GM10847 (cell line): ENCODE measurements around the gene KRTAP12-3.

Experiments used
- POLR2A ChIP-seq: IDR thresholded peaks from 2 replicates; pipeline ENCODE4 v1.6.1; 2011; ENCODE audit not compliant: insufficient read length; ENCODE audit errors: extremely low read depth

The KRTAP12-3 gene

DNA sequence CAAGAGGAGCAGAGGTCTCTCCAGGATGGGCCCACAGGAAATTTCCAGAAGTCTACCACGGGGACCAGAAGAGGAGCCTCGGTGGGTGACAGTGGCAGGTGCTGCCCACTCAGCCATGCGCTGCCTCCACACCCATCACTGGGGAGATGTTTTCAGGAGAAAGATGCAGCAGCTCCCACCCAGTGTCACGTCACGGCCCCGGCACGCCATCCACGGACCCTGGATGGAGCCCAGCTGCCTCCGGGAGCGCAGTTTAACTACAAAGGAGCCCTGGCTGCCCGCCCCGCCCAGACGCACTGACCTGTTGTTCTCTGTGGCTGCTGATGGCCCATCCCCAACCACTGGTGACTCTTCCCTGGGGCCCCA lies 46.9 kb downstream of the KRTAP12-3 start:
- no peak for TF ChIP-seq POLR2A

DNA sequence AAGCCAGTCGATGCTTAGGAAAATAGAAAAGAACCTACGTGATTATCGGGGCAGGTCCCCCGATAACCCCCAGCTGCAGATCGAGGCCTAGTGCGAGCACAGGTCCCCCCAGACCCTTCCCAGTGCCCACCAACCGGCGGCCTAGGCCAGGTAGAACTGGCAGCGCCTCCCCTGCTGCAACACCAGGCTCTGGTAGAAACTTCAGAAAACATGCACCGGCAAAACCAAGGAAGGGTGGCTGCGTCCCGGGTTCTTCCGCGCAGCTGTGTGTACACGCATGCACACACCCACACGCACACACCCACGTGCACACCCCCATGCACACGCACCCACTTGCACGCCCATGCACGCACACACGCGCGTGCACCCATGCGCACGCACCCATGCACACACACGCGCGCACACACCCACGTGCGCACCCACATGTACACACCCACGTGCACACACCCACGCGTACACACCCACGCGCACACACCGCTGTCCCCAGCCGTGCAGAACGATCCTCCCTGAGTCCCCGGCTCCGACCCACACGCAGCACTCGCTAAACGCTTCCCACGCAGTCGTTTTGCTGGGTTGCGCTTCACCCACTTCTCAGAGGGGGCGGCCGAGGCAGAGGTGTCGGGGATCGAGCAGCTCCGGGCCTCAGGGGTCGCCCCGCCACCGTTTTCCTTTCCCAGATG lies 48.4 kb downstream of the KRTAP12-3 start:
- no peak for TF ChIP-seq POLR2A

DNA sequence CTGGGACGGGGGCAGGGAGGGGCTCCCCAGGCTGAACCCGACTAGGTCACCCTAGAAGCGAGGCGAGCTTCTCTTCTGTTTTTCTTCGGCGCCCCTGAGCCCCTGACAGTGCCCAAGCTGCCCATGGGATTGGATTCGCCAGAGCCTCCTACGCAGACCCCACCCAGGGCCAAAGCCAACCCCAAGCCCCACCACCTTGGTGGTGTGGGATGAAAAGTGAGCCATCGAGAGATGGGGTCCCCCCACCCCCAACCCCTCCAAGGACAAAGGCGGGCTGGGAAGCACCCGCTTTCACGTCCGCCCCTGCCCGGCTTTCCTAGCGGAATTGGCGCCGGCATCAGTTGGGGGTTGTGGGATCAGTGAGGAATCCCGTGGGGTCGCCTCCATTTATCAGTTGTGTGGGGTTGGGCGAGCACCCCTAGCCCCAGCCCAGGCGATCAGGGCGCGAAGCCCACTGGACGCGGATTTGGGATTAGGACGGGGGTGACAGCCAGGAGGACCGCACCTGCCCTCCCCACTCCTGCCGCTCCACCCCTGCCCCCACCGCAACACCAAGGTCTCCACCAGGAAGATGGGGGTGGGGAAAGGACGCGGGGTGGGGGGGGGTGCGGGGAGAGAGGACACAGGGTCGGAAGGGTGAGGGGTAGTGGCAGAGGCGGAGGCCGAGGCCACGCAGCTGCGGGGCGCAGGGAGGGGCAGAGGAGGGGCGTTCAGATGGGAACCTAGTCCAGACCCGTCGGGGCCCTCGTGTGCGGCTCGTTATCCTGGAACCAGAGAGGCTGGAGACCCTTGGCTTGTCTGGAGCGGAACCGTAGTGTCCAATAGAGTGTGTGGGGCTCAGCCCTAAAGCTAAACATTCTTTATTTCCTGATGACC lies 49.2 kb downstream of the KRTAP12-3 start:
- no peak for TF ChIP-seq POLR2A
